ENCODE results near the gene PAGE2B. TPM values are rescaled to one million over a fixed set of nuclear protein-coding genes. Genes with fewer than 3 reads are reported as not detected.
"Not testable (repeated sequence)": the region's sequence is repeated elsewhere in the genome, so short reads cannot be mapped to it uniquely, and the experiment has no call there.

The PAGE2B gene
- polyA plus RNA-seq, 12 donors = 0.52 TPM; not detected in 11

GRCh38 chrX:55107911-55108310 lies 33.1 kb downstream of the PAGE2B start:
- DNase-seq = no peak

DNA sequence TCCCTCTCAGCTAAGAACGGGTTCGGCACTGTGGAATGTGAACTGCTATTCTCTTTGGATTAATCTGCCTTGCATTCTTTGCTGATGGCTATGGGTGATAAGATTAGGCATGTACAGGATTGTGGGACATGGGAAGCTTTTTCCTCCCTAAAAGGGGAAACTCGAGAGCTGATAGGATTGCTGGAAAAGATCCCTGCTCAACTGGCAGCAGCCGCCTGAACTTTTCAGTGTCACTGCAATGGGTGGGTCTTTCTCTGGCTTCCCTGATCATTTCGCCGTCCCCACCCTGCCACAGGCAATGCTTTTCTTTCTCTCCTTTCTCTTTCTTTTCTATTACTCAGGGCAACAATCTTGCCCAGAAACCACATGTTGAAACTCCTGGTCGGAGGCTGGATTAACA lies 34.5 kb downstream of the PAGE2B start:
- no peak for DNase-seq

- no peak for DNase-seq
Measured at GRCh38 chrX:55111578-55112254, 36.9 kb downstream of the PAGE2B start.

GRCh38 chrX:55116589-55116988 lies 41.8 kb downstream of the PAGE2B start:
- not testable (repeated sequence) for DNase-seq

GRCh38 chrX:55118574-55118973 lies 43.7 kb downstream of the PAGE2B start:
- no peak for DNase-seq

- DNase-seq = no peak
Measured at GRCh38 chrX:55119271-55119670, 44.4 kb downstream of the PAGE2B start.

DNA sequence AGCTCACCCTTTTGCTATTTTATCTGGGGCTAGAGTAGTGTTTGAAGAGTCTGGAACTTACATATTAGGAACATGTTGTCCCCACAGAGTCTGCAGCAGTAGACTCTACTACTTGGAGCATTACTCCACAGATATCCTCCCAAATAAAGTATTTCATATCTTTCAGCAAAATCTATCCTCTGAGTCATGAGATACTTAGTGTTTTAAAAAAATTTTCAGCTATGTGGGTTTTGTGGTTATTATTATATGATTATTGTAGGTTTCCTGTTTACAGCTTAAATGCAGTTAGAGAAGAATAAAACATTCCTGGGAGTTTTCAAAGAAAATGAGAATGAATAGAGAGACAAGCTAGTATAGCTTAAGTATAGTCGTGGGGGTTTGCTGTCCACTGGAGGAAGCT lies 44.9 kb downstream of the PAGE2B start:
- DNase-seq = no peak

DNA sequence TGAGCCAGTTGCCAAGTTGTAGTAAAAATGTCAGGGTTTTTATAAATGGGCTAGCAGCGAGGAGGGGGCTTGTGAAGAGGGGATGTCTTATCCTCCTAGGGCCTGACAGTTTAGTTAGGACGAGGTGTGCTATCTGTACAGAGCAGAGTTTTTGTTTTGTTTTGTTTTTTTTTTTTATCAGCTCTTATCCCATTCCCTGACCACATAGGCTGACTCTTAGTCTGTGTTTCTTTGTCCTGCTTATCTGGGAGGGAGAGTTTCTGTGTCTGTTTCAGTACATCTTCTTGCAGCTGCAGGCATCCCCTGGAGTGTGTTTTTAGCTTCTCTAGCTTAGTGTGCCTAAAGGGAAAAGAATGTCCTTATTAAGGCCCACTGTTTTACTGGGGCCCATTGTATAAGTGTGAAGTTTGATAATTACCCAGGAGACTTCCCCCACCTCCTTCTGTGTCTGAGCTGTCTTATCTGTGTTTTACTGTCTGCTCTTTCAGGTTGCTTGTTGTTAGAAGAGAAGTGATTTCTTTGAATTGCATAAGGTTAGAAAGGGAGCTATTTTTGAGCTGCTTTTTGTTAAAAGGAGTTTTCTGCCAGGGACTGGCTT lies 46.0 kb downstream of the PAGE2B start:
- DNase-seq = no peak

GRCh38 chrX:55123900-55124299 lies 49.1 kb downstream of the PAGE2B start:
- no peak for DNase-seq

- no peak for DNase-seq
Measured at GRCh38 chrX:55127692-55128091, 52.9 kb downstream of the PAGE2B start.

Other genes with a start within 250 kb of the PAGE2B start
- 100 to 1,000 TPM in 9 of 12 donors, 10 to 100 TPM in 2, not detected in 1; 95.9 to 163 (median 116) TPM for gene TRO, start 154.2 kb upstream of the PAGE2B start, polyA plus RNA-seq (ENCODE audit: insufficient read length in 12 of 12)
- 1 to 10 TPM in 4 of 12 donors, under 1 TPM in 6, not detected in 2; 0.27 to 1.5 (median 0.89) TPM for gene PFKFB1, start 80.8 kb upstream of the PAGE2B start, polyA plus RNA-seq (ENCODE audit: insufficient read length in 12 of 12)
- gene APEX2, start 74.7 kb upstream of the PAGE2B start, polyA plus RNA-seq (ENCODE audit: insufficient read length in 12 of 12) = 10 to 100 TPM in 7 of 12 donors, 1 to 10 TPM in 4, not detected in 1; 7.5 to 13.9 (median 10.1) TPM
- 100 to 1,000 TPM in 2 of 12 donors, 10 to 100 TPM in 8, 1 to 10 TPM in 1, not detected in 1; 7.9 to 124 (median 39.1) TPM for gene ALAS2, start 44.1 kb upstream of the PAGE2B start, polyA plus RNA-seq (ENCODE audit: insufficient read length in 12 of 12)
- gene PAGE2, start 14.0 kb downstream of the PAGE2B start, polyA plus RNA-seq (ENCODE audit: insufficient read length in 12 of 12) = under 1 TPM in 1 of 12 donors, not detected in 11; 0.41 TPM
- gene PAGE5, start 145.3 kb downstream of the PAGE2B start, polyA plus RNA-seq (ENCODE audit: insufficient read length in 12 of 12) = not detected
- not detected for gene PAGE3, start 189.9 kb downstream of the PAGE2B start, polyA plus RNA-seq (ENCODE audit: insufficient read length in 12 of 12)

Measured in muscle of arm (tissue), 12 donors.